NCI-H128 (cell line): ENCODE measurements around the gene AKR1C2.
A peak's percentile ranks its signal among the peaks of the same experiment; 100 is the strongest.
"Not testable (repeated sequence)": the region's sequence is repeated elsewhere in the genome, so short reads cannot be mapped to it uniquely, and the experiment has no call there.

Experiments
- DNase-seq: peaks from one replicate; lab custom pipeline; 2025; ENCODE audit not compliant: unreplicated experiment; lab: John Stamatoyannopoulos, UW

The AKR1C2 gene

DNA sequence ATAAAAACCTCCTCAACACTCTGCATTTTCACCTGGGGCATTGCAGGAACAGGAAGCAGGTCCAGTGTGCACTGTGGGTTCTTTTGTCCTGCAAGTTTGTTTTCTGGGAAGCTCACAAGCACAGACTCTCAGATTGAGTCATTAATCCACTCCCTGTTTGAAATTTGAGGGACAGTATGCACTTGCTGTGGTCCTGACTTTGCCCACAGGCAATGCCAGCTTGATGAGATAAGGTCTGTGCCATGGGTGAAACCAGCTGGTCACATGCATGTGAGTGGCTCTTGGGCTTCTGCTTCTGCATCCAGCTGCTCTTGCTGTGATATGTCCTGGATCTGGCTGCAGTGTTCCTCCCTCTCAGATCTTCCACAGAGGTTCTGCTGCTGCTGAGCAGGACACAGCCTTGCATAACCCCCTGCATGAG lies 21.8 kb upstream of the AKR1C2 start:
- not testable (repeated sequence) for DNase-seq

GRCh38 chr10:5023177-5023805 lies 19.6 kb upstream of the AKR1C2 start:
- no peak for DNase-seq

- not testable (repeated sequence) for DNase-seq
Observed at GRCh38 chr10:5021624-5022290, 18.1 kb upstream of the AKR1C2 start.

DNA sequence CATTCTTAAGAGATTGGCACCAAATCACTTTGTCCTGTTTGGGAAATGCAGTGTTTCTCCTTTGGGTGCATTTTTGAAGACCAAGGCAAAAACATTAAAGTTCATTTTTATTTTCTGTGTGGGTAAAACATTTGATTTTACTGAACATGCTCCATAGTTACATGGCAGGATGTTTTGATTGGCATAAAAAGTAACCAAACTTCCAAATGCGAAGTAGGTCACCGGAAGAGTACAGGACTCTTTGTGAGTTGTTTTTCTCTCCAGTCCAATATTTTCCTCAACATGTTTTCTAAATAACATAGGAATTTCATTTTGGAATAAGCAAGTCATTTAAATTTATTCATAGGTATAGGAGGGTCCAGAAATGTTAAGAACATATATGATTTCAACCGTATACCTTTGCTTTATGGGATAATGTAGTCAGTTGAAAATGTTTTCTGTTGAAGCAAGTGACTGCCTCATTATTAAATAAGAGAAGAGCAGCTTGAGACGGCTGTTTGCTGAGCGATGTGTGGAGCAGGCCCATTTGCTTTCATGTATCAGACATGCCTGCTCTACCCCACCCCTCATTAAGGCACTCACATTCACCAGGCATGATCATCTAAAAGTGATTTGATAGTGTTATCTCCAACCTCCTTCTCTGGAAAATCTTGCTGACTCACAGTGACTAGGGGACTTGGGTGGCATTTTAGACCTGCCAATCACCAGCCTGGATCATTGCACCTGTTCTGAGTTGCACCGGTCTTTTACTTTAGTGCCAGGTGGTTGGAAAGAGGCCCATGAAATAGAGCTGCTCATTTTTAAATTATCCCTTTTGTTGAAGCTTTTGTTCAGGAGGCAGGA lies 16.3 kb upstream of the AKR1C2 start:
- peak; percentile 60 for DNase-seq

DNA sequence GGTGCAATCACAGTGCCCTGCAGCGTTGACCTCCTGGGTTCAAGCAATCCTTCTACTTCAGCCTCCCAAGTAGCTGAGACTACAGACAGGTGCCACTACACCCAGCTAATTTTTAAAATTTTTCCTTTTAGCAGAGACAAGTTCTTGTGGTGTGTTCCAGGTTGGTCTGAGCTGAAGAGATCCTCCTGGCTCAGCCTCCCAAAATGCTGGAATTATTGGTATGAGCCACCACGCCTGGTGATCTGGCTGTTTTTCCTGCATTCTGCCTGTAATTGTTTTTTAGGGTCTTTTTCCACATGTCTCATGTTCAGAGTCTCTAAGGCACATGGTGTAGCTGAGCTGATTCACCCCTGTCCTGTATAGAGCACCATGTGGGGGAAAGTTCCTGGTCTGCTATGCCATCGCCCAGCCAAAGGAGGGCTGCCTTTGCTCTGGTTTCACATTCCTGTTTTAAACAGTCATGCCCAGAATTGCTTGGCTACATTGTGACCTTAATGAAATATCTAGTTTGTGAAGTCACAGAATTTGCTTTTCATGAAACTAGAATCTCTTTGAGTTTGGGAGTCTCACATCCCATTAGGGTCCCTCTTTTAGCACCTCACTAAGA lies 15.1 kb upstream of the AKR1C2 start:
- not testable (repeated sequence) for DNase-seq

GRCh38 chr10:5018134-5018533 lies 14.5 kb upstream of the AKR1C2 start:
- no peak for DNase-seq

GRCh38 chr10:5014936-5015335 lies 11.3 kb upstream of the AKR1C2 start:
- no peak for DNase-seq

DNA sequence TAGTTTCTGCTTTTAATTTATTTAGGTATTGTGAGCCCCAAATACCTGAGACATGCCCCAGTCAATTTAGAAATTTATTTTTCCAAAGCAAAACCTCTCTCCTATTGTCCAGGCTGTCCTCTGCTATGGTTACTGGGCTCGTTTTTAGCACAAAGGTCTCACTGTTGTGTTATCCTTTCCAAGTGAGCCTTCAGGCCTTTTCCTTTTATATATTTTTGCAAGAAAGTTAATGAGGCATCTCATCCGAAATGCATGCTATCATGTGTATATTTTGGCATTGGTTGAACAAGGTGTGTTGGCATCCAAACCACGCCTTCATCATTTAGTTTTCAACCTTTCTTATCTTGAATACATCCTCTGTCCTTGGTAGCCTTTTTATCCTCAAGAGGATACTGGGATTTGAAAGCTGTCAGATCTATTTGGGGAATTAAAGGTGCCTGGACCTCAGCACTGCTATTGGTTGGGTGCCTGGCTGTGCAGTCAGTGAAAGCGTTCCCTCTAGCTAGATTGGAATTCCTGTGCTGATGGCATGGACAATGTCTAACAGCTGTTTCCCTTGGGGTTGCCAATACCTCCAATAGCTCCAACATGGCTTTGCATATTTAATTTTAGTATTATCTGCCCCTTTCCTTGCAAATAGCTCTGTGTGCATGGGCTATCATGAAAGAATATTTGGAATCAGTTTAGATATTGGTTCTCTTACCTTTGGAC lies 10.7 kb upstream of the AKR1C2 start:
- DNase-seq: not testable (repeated sequence)

DNA sequence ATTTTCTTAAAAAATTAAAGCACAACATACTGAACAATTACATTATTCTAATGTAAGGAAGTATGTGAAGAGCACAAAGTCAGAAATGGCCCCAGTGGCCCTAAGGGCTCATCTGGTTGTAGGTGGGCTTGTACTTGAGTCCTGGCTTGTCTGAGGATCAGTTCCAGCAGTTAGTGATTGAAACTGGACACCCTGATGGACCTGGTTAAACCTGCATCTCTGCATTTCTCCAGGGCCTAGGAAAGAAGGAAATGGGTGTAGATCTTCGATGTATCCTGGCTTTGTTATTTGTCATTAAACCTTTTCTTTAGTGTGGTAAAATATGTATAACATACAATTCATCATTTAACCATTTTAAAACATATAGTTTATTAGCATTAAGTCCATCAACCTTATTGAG lies 9.7 kb upstream of the AKR1C2 start:
- no peak for DNase-seq

DNA sequence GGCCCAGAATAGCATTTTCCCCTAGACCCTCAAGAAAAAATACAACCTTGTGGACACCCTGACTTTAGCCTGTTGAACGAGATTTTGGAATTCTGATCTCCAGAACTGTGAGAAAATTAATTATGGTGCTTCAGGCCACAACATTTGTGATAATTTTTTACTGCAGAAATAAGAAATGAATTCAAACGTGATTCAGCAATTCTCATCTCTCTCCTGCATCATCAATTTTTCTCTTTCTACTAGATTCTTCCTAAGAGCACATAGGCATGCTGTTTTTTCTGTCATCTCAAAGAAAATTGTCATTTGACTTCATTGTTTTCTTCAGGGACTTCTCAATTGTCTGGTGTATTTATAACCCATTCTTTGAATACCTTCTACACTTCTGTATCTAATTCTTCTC lies 8.9 kb upstream of the AKR1C2 start:
- no peak for DNase-seq

DNA sequence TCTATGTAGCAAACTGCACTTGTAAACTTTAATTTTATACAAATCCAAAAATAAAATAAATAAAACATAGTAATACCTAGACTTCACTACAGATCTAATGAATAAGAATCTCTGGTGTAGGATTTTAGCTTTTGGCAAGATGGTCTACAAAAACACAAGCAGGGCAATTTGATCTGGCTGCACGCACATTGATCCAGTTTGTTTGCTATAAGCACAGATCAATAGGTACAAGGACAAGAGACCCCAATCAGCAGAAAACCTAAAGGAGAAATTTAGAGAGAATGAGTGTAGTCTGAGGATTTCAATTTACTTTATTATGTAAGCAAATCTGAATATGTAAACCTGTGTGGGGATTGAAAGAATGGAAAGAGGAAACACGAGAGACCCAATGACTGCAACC lies 7.7 kb upstream of the AKR1C2 start:
- not testable (repeated sequence) for DNase-seq

DNA sequence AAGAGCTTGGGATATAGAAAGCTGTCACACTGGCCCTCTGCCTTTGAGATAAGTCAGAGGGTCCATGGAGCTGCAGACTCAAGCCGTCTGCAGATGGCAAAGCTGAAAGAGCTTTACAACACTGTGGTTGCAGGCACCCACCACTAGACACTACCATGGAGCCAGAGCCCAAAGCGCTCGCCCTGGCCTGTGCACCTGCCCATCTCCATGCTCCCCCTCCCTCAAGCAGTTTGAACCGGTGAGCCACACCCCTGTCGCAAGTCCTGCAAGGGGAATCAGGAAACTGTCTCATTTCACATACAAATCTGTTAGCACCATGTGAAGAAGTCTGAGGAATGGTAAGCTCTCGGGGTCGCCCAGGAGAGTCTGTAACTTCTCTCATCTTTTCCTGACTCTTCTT lies 6.4 kb upstream of the AKR1C2 start:
- not testable (repeated sequence) for DNase-seq

DNA sequence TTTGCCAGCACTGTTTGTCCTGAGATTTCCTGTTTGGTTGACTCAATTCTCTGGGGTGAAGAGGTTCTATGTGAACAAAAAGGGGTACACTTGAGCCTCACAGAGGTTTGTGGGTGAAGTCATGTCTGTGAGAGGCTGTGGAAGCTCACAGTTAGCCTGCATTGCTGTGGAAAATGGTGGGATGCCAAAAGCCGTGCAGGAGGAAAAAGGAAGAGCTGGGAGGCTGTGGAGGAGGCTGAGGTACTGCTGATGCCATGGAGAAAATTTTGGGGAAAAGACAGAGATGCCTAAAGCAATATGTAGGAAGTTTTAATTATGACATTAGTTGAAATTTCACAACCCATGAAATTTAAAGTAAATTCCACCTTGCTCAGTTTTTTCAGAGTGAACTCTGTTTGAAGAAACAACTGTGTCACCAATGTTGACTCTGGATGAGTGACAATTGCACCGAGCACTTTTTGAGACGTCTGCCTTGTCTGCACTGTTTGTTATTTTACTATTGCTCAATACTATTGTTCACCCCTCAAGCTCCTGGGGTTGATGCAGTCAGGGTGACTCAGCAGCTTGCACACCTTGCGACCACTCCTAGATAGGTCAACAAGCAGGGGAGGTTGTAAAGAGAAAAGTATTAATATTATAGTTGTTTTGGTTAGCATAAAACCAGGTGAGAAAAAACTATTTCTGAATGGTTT lies 5.3 kb upstream of the AKR1C2 start:
- not testable (repeated sequence) for DNase-seq

- DNase-seq: not testable (repeated sequence)
Observed at GRCh38 chr10:5004501-5004900, 844 bp upstream of the AKR1C2 start.

DNA sequence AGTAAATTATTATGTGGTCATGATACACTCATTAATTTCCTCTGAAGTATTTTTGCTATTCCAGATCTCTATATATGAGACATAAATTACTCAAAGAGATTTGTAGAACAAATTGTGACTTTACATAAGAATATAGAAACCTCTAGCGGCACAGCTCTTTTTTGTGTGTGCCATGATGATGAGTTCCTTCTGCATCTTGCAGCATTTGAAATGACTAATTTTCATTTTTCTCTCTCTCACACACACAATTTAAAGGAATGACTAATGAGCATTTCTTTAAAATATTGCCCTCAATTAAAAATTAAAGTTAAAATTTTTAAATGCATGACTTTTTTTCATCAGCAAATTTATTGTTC lies 351 bp upstream of the AKR1C2 start:
- not testable (repeated sequence) for DNase-seq

GRCh38 chr10:5002013-5002727 lies 1.5 kb downstream of the AKR1C2 start:
- no peak for DNase-seq

DNA sequence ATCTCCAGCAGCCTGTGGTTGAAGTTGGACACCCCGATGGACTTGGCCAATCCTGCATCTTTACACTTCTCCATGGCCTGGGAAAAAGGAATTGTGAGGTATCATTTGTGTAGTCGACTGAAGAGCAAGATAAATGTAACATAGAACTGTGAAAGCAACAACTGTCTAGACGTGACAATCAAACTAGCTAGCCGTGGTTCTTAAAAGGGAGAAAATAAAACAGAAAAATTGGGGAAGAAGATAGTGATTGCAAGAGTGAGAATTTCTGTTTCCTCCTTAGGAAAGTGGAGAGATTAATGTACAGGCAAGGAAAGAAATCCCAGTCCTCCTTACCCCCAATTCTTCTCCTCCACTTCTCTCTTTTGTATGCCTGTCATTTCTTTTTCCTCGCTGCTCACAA lies 5.0 kb downstream of the AKR1C2 start:
- DNase-seq: no peak

- DNase-seq: not testable (repeated sequence)
Observed at GRCh38 chr10:4994260-4994659, 9.4 kb downstream of the AKR1C2 start.

- DNase-seq: not testable (repeated sequence)
Observed at GRCh38 chr10:4992564-4992963, 11.1 kb downstream of the AKR1C2 start.

DNA sequence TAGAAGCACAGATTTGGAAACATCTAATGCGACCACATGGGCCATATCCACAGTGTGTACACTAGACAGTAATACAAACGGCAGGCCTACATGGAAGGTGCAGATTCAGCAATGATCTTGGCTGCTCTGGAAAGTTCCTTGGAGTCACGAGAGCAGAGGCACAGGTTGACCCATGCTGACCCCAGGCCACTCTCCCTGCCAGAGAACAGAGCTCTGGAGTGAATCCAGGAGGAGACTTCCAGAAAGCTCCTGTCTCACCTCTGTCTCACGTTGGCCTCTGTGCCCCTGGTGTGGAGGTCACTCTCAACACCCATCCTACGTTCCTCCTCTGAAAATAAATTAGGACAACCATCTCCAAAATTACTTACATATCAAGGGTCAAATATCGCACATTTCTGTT lies 12.2 kb downstream of the AKR1C2 start:
- DNase-seq: not testable (repeated sequence)
